ENCODE results near the gene ARHGAP26.

Gene ARHGAP26

DNA sequence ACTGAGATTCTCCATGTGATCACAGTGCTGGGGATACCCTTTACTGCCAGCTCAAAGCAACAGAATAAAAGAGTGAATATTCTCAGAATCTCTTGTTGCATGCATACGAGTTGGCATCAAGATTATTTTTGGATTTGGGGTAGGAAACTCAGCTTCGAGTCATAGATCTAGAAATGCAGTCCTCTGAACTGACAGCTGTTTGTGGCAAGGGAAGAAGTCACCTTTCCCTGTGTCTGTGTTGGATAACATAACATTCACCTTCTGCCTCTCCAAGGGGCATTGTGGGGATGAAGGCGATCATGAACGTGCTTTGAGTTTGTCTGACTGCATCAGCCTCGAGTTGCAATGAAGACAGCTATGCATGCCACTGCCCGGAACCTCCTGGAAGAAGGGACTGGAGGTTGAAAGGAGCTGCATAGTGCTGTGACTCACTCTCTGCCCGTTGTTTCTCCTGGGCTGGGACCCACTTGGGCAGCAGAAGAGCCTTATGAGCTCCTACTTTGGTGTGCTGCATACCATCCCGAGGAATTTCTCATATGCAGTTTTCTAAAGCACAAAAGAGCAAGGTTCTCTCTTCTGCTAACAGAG is 231.7 kb downstream of the ARHGAP26 start:
- no peak for DNase-seq

DNA sequence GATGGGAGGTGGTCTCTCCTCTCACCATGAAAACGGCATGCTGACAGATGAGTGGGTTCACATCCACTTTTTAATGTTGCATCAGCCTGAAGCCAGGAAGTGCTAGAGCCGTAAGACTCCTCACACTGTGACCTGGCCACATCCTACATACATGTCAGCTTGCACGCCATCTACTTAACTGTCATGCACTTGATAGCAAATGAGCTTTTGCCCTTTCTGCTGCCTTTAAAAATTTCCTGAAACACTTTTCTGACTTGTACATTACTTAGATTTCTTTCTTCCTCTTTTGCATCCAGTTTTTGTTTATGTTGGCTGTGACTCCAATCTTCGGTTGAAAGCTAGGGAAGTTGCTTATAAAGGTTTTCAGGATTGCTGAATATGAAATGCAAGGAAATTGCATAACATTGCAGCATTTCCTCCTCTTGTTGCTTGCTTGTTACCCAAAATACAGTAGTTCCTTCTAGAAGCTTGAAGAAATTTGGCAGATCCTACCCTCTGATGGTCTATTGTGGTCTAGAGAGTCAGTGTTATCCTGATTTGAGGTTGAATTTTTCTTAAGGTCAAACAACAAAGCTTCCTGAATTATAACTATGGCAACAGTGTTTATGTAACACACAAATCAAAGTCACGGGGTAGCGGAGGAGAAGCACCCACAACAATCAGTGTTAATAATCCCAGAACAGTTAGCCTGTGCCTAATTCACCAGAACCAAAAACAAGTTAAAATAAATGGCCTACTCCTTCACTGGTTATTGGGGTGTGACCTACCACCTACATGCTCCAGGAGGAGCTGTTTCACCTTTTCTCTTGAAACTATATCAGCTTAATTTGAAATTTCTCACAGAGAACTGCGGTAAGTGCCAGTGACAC is 232.5 kb downstream of the ARHGAP26 start:
- DNase-seq = no peak

DNA sequence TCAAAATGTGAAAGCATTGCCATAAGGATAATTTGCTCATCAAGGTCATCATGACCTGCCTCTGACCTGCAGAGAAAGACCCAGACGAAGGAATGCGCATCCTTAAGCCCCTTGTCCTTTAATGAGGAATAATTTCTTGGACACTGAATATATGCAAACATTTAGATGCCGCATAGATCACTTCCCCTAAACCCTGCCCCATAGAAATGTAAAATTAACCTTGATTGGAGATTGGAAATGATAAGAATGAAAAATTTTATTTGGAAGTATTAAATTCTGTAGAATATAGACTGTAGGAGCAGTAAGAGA is 233.1 kb downstream of the ARHGAP26 start:
- no peak for DNase-seq

DNA sequence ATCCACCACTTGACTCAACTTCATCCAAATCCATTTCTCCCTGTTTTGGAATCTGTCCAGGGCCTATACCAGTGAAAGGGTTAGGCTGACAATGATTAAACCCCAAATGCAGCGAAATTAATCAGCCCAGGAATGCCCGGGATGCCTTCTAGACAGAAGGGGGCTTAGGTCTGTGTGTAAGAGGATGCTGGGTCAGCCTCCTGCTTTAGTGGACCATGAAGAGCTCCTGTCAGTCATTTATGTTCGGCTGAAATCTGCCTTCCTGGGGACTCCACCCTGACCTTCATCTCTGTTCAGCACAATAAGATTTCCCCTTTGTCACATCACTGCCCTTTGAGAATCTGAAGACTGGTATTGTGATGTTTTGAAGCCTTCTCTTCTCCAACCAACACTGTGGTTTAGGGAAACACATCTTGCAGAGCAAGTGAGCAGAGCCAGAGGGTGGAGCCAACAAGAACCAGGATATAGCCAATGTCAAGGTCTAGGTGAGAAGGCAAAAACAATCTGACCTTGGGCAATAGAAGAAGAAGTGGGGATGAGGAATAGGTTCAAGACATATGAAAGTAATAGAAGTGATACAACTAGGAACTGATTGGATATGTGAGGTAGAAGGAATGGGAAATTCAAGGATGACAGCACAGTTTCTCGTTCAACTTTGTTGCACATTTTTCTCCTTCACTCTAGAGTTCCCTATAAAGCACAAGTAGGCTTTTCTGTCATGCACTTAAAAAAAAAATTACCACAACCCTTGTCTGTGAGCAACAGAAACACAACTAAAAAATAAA is 234.4 kb downstream of the ARHGAP26 start:
- DNase-seq = no peak

DNA sequence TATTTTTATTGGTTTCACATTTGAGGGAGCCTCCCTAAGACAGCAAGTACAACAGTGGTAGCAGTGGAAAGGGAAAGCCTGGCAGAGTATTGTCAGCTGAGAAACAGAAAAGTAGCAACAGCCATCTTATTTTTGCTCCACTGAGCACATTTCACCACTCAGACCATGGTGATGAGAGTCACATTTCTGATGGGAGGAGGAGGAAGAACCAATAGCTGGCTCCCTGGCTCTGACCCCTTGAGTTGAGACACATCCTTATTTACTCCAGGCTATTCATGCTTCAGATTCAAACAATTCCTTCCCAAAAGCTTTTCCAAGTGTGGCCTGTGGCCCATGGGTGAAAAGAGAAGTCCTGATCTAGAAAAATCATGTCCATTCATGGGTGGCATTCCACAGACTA is 236.3 kb downstream of the ARHGAP26 start:
- no peak for DNase-seq

DNA sequence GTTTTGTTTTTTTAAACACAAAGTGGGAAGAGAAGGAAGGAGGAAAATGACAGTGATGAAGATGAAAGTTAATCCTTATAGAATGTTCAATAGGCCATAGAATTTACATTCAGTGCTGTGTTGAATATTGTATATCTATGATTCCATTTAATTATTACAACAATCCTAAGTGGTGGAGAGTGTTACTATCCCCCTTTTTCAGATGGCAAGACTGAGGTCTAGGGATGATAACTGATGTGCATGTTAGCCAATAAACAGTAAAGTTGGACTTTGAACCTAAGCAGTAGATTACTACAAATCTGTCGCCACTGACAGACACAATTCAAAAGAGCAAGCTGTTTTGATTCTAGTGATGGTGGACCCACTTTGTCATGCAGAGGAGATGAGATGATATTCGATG is 237.9 kb downstream of the ARHGAP26 start:
- DNase-seq = no peak

DNA sequence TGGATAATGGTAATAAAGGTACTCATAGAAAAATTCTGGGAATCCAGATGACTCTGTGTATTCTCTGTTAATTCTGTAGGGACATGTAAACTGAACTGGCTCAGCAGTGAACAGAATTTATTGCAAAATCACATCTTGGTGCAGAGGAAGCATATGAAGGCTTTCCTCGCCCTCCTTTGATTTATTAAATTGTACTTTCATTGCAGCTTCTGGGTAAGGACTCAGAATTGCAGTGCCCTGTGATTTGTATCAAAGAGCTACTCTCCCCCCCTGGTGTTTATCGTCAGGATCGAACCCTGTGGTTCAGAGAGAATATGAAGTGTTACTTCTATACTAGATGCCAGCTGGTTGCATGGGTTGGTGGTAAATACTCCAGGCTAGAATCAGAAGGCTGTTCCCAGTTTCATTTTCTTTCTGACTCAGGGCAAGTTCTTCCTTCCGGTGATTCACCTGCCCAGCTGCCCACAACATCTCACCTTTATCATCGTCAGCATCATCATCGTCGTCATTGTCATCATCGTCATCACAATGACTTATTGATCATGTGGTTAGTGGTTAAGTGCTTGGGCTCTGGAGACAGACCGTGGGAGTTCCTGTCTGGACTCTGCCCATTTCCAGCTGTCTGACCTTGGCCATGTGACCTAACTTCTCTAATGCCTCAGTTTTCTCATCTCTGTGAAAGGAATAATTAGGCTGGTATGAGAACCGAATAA is 238.8 kb downstream of the ARHGAP26 start:
- DNase-seq = no peak

DNA sequence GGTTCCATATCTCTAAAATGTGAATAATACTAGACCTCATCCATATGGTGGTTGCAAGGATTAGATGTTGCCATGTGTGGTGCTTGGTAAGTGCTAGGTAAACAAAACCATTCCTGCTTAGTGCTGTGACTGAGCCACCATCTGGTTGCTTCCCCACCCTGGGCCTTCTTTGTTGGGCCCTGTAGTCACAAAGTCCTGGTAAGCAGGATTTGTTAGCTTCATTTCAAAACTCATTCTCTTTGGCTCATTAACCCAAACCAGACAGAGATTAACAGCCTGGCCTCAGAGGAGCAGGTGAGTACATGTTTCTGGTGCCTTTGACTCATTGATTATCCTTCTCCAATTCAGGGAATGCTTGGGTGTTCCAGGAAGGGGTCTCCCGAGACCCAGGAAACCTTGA is 240.2 kb downstream of the ARHGAP26 start:
- no peak for DNase-seq

DNA sequence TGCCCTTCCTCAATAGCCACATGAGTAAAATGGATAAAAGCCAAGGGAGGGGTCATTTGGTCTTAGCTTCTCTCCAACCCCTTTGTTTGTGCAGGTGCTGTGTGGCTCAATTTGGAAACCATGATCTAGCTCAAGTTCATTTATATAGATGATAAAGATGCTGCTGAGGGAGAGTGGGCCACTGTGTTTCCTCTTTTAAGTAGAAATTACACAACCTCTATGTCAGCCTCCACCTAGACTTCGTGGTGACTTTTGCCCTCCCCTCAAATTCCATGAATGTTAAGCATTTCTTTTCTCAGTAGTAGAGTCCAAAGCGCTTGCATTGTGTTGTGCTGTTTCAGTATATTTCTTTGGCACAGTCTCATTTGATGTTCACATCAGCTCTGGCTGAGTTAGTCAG is 241.4 kb downstream of the ARHGAP26 start:
- DNase-seq = no peak

DNA sequence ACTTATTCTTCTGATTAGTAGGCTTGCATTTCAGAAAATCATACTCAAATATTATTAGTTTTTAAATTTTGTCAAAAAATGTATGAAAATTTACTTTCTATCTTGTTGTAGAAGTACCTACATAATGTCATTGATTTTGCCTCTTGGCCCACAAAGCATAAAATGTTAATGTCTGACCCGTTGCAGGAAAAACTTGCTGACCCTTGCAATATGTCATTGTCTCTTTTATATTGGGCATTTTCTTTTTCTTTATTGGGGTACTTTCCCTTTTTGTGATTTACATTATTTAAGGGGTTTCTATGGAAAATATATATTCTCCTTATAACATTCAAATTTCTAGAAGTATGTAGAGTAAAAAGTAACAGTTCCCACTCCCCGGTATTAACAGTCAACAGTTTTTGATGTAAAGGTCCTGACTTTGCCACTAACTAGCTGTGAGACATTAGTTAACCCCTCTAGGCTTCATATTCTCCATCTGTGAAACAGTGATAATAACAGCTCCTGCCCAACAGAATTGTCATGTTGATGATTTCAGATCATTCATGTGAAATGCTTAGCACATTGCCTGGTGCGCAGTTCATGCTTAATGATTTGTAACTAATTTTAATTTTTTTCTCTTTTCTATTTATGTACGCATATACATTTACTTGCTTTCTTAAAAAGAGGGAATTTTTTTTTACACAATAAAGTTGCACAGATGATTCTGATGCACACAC is 243.2 kb downstream of the ARHGAP26 start:
- no peak for DNase-seq

DNA sequence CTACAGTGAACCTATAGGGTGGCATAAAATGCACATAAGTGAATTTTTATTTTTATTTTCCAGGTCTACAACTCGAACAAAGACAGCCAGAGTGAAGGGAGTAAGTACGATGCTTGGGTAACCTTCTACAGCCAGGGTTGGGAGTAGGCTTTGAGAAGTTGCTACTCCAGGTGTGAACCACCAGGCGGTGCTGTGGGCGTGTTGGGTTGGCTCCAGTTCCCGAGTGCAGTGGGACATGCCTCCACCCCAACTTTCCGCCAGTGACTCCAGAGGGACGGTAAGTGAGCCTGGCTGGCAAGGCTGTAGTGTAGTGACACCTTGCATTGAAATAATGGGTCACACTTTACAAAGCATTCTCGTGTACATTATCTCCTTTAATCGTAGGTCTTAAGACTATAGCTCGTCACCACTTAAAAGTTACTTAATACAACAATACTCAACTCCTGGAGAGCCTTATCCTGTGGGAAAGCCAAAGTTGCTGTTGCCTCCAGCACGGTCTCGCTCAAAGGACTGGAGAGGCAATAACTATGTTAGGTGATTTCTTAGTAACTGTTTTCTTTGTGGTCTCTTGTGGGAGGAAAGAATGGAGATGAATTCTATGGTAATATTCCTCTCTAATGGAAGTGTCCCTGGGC is 244.0 kb downstream of the ARHGAP26 start:
- peak; percentile 30 for DNase-seq

DNA sequence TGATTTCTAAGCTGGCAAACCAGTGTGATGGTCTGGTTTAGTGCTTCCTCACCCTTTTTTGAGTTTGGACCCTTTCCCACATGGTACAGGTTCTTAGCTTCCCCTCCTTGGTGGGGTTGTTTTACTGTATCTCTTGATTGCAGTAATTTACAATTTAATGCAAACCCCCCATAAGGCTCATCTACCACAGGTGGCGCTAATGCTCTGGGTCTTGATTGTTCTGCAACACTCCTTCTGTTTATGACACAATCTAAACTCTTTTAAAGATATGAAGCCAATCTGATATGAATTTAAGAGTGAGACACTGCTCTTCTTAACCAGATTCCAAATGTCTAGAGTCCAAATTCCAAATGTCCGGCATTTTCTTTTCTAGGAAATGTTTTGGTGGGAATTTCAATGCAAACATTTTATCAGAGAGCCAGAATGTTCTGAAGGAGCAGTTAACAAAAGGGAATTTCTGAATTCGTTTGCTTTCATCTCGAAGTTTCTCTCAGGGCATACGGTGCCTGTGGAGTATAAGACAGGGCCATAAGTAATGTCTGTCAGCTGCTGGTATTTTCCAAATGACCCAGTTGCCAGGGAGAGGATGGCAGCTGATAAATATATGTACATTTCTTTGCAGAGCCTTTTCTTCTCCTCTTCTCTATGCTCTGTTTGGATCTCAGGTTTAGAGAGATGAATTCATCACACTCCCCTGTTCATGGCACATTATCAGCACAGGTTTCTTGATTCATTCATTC is 246.8 kb downstream of the ARHGAP26 start:
- no peak for DNase-seq

DNA sequence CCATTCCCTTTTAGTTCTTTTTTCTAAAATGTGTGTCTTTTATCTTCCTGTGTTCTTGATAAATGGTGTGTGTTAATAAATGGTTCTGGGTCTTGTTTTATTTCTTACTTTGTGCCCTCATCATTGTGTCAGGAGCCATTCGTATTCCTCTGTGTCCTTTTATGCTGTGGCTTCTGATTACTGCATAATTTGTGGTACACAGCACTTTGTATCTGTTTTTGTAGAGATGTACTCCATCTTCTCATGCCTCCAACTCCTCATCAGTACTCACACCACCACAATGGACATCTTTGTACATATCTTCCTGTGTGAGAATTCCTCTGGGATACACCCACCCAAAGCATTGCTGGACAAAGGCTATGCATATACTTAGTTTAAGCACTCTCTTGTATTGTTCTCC is 247.4 kb downstream of the ARHGAP26 start:
- no peak for DNase-seq

DNA sequence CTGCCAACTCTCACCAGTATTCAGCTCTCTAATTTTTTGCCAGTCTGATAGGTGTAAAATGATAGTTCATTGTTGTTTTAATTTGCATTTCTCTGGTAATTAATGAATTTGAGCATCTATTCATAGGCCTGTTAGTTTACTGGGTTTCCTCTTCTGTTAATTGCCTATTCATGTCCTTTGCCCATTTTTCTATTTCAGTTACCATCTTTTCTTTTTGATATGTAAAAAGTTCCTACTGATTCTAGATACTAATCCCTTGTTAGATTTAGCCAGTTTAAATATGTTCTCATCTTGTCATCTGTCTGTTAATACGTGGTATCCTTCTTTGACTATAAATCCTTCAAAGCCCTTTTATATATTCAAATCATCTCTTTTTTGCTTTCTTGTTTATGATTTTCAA is 247.8 kb downstream of the ARHGAP26 start:
- no peak for DNase-seq

DNA sequence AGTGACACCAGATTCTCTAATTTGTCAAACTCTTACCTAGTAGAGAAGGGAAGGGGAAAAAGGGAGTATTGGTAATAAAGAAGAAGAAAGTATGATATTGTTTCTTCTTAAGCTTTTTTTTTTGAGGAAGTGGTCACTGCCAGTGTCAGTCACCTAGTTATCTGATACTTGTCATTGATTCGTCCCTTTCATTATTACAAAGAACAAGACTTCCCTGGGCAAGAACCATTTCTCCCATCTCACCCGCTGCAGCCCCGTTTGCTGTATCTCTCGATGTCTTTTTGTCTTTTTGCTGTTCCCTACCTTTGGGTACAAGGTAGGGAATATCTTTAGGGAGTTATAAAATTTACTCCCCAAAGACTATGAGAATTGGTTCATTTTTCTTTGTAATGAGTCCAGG is 249.0 kb downstream of the ARHGAP26 start:
- DNase-seq = no peak

DNA sequence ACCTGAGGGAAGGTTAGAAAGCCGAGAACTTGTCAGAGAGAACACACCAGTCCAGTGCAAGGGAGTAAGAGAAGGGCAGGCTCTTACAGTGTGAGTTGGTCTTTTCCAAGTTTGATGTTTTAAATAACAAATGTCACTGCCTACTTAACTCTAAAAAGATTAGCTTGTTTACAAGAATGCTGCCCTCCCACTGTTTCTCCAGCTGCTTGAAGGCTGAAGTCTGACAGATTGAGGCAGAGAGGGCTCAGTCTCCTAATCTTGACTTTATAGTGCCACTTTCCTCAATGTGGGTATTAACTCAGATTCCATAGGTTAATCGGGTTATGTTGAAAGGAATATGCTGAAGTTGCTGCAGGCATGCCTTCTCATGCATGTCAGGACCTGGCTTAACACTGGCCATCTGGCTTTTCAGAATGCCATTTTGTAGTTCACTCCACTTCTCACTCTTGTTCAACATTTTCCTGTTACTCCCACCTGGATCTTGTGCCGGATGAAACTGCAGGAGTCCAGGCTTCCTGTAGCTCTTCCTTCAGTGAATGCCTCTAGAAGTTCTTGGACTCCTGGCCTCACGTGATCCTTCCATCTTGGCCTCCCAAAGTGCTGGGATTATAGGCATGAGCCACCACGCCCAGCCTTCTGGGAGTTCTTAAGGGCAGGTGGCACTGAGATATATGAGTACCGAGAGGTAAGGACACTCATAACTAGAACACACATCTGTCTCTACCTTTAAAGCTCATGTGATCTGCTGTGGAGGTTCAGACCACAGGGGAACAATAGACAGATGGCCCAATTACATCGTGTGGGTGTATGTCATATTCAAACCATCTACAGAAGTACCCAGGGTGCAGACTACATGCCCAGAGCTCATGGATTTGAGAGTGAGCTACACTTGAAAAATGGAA is 249.7 kb downstream of the ARHGAP26 start:
- DNase-seq = no peak

DNA sequence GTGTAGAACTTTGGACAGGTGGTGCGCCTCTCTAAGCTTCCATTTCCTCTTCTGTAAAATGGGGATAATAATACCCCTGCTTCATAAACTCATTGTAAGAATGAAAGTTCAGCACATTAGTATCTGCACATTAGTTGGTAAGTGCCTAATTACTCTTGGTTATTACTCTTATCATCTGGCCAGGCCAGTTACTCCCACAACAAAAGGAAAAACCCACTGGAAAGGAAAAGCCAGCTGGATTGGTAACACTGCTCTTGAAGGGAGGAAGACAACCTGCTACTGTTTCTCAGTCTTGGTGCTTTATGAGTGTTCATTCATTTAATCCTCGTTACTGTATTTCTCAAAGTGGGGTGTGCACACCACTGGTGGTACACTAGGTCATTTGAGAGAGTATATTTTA is 251.4 kb downstream of the ARHGAP26 start:
- DNase-seq = no peak

DNA sequence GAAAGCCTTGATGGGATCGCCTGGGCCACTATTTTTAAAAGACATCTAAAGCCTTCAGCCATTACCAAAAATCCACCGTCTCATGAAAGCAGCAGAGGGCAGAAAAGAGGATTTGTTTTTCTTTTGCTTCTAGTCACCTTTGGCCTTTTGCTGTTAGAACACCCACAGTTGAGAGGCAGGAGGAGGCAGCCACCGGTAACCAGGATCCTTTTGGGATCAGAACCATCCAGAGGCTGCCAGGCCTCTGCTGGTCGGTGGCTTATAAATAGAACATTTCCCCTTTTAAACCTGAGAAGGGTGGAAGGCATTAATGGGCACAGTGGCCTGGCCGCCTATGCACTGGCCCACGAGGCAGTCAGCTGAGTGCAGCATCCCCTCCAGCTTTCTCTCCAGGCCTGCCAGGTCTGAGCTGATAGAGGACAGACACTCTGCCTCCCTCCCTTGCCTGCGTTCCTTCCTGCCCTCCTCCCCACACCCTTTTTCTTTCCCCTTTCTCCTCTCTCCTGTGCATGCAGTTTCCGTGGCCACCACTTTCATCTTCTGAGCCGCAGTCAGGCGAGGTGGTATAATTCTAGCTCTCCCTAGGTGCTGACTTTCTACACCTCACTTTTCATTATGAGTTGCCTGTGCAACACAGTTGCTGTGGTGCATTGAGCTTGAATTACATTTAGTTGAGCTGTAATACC is 253.4 kb downstream of the ARHGAP26 start:
- DNase-seq = no peak

DNA sequence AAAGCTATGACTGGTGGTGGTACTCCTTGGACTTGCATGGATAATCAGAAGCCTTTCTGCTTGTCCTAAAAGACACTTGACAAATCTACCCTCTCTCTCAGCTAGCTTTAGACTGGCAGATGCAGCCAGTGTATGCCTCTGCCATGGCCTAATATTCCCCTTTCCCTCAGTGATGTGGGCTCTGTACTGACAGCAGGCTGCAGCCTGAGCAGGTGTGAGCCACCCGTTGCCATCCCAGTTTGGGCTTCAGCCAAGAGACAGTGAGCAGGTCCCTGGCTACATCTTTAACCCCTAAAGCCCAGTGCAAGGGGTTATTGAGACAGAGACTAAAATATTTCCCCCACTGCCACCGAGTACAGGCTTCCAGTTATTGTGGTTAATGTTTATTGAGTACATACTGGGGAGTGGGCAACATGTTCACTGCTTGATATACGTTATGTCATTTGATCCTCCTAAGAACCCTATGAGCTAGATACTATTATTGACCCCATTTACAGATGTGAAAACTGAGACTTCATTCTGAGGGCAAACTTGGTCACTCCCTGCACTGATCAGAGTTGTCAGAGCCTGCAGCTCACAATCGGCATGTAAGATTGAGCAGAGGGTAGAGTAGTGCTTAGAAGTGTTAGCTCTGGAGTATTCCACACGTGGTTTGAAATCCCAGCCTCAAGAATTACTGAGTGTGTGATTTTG is 254.2 kb downstream of the ARHGAP26 start:
- DNase-seq = no peak

Measured in NCI-H1048 (cell line).